A673 (cell line): Measurements from ENCODE around the gene MEI4.

Source experiments
- CTCF ChIP-seq: fragments of 300-800, 200-600 bp; sonication (generic); conservative IDR thresholded peaks from 2 replicates; pipeline ENCODE4 v1.5.1; 2017; ENCODE audit warnings: low read depth, mild to moderate bottlenecking, antibody characterized with exemption, low read length, moderate library complexity, mixed read lengths
- EZH2 ChIP-seq: fragments of 200-600 bp; sonication (generic); IDR thresholded peaks from 2 replicates; pipeline ENCODE4 v1.6.1; 2017; ENCODE audit warnings: borderline replicate concordance, low read depth, mild to moderate bottlenecking, mixed read lengths, antibody characterized with exemption, low read length; ENCODE audit not compliant: poor library complexity, severe bottlenecking

- TF ChIP-seq CTCF = no peak
- no peak for TF ChIP-seq EZH2
Observed at GRCh38 chr6:77778527-77778926, 125.7 kb downstream of the MEI4 start.
